GM12874 (cell line): ENCODE results near the gene CBX7.

ENCODE experiments used
- TF ChIP-seq, protein P1 (sequence below): IDR thresholded peaks from 2 replicates; pipeline ENCODE4 v1.5.1; 2011; ENCODE audit warnings: low read depth, mild to moderate bottlenecking, control low read depth, low read length, moderate library complexity; ENCODE audit not compliant: insufficient read depth

CBX7 gene

GRCh38 chr22:39122772-39123470 is 29.6 kb downstream of the CBX7 start:
- TF ChIP-seq, protein P1, sequence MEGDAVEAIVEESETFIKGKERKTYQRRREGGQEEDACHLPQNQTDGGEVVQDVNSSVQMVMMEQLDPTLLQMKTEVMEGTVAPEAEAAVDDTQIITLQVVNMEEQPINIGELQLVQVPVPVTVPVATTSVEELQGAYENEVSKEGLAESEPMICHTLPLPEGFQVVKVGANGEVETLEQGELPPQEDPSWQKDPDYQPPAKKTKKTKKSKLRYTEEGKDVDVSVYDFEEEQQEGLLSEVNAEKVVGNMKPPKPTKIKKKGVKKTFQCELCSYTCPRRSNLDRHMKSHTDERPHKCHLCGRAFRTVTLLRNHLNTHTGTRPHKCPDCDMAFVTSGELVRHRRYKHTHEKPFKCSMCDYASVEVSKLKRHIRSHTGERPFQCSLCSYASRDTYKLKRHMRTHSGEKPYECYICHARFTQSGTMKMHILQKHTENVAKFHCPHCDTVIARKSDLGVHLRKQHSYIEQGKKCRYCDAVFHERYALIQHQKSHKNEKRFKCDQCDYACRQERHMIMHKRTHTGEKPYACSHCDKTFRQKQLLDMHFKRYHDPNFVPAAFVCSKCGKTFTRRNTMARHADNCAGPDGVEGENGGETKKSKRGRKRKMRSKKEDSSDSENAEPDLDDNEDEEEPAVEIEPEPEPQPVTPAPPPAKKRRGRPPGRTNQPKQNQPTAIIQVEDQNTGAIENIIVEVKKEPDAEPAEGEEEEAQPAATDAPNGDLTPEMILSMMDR = no peak

DNA sequence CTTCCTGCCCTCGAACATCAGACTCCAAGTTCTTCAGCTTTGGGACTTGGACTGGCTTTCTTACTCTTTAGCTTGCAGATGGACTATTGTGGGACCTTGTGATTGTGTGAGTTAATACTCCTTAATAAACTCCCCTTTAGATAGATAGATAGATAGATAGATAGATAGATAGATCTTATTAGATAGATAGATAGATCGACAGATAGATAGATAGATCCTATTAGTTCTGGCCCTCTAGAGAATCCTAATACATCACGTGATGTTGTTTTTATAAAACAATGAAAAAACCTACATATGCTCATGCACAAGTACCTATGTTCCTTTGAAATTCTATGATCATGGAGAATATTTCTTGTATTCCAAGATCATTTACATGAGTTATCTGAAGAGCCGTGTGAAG is 31.5 kb downstream of the CBX7 start:
- TF ChIP-seq, protein P1 = no peak

GRCh38 chr22:39117585-39118191 is 34.8 kb downstream of the CBX7 start:
- TF ChIP-seq, protein P1 = peak; percentile 60

- TF ChIP-seq, protein P1 = no peak
Measured at GRCh38 chr22:39115977-39116621, 36.4 kb downstream of the CBX7 start.

- TF ChIP-seq, protein P1 = no peak
Measured at GRCh38 chr22:39115570-39115969, 36.9 kb downstream of the CBX7 start.

- TF ChIP-seq, protein P1 = no peak
Measured at GRCh38 chr22:39114112-39114511, 38.4 kb downstream of the CBX7 start.

GRCh38 chr22:39110631-39111561 is 41.6 kb downstream of the CBX7 start:
- TF ChIP-seq, protein P1 = no peak
